Smooth muscle cell (in vitro differentiated cells): ENCODE results near the gene PGLYRP2. TPM values are rescaled to one million over a fixed set of nuclear protein-coding genes. Genes with fewer than 3 reads are reported as not detected.

Source experiments
- DNase-seq: peaks from one replicate; lab custom pipeline; 2025; ENCODE audit not compliant: unreplicated experiment; lab: John Stamatoyannopoulos, UW
- H2AFZ ChIP-seq: fragments of 200-600 bp; sonication (generic); 2 replicates; pipeline ENCODE4 v1.6.0; 2016; ENCODE audit warnings: antibody characterized with exemption, low read depth, mild to moderate bottlenecking
- H3F3A ChIP-seq: fragments of 200-600 bp; sonication (generic); 2 replicates; pipeline ENCODE4 v1.6.0; 2017; ENCODE audit warnings: antibody characterized with exemption, low read depth
- H3K27ac ChIP-seq: fragments of 200-600 bp; sonication (generic); 2 replicates; pipeline ENCODE4 v1.5.1; 2016; ENCODE audit warnings: low read depth, mild to moderate bottlenecking
- H3K27me3 ChIP-seq: fragments of 200-600 bp; sonication (generic); 2 replicates; pipeline ENCODE4 v1.6.1; 2016; ENCODE audit warnings: low read depth, mild to moderate bottlenecking
- H3K36me3 ChIP-seq: fragments of 200-600 bp; sonication (generic); 2 replicates; pipeline ENCODE4 v1.5.1; 2016; ENCODE audit warnings: low read depth
- H3K4me1 ChIP-seq: fragments of 200-600 bp; sonication (generic); 2 replicates; pipeline ENCODE4 v1.5.1; 2016; ENCODE audit warnings: low read depth
- H3K4me2 ChIP-seq: fragments of 200-600 bp; sonication (generic); 2 replicates; pipeline ENCODE4 v1.6.0; 2016; ENCODE audit warnings: mild to moderate bottlenecking
- H3K4me3 ChIP-seq: fragments of 200-600 bp; sonication (generic); 2 replicates; pipeline ENCODE4 v1.5.1; 2016; ENCODE audit warnings: mild to moderate bottlenecking
- H3K79me2 ChIP-seq: fragments of 200-600 bp; sonication (generic); 2 replicates; pipeline ENCODE4 v1.6.0; 2016; ENCODE audit warnings: low read depth, mild to moderate bottlenecking
- H3K9ac ChIP-seq: fragments of 200-600 bp; sonication (generic); 2 replicates; pipeline ENCODE4 v1.6.0; 2016; ENCODE audit warnings: low read depth
- H3K9me3 ChIP-seq: fragments of 200-600 bp; sonication (generic); replicated peaks from 2 replicates; pipeline ENCODE4 v1.5.1; 2016; ENCODE audit warnings: low read depth
- H4K20me1 ChIP-seq: fragments of 200-600 bp; sonication (generic); 2 replicates; pipeline ENCODE4 v1.6.0; 2016; ENCODE audit warnings: low read depth
- CTCF ChIP-seq: fragments of 200-600 bp; sonication (generic); IDR thresholded peaks from 2 replicates; pipeline ENCODE4 v1.5.1; 2017; ENCODE audit warnings: borderline replicate concordance, mild to moderate bottlenecking, antibody characterized with exemption; ENCODE audit not compliant: insufficient read depth, poor library complexity, severe bottlenecking
- WGBS: methylation state at CpG from one replicate; pipeline ENCODE4 v1.1.7; 2016; ENCODE audit warnings: low lambda C conversion rate; 5-methylcytosine and 5-hydroxymethylcytosine counted together
- polyA plus RNA-seq: library from polyadenylated mRNA; unstranded; fragments of >200 nt; fragmentation: Nextera tagmentation; extraction: Ambion mirVana; gene quantifications from 2 replicates; pipeline ENCODE4 v1.2.1, GENCODE V29; 2016
- total RNA-seq: library from RNA; depleted of rRNA; stranded (reverse); fragments of >200 nt; gene quantifications from 2 replicates; pipeline ENCODE4 v1.2.3, GENCODE V29; 2014

The PGLYRP2 gene
- total and polyA plus RNA-seq, 2 experiments from 2014 or later, result not detected

GRCh38 chr19:15448044-15448777 lies 31.1 kb downstream of the PGLYRP2 start:
- Histone ChIP-seq H3K27ac (no peak overlapping the region), H3K4me2 (no peak overlapping the region), H3K9me3 (no peaks in the 10 kb centered on the region), H3K27me3 (peaks cover 4% of the 10 kb centered on the region), H3F3A (peaks cover 15% of the 10 kb centered on the region), H3K9ac (no peak overlapping the region), H3K79me2 (no peaks in the 10 kb centered on the region), H3K4me1 (no peaks in the 10 kb centered on the region), H2AFZ (no peak overlapping the region), H4K20me1 (no peaks in the 10 kb centered on the region), H3K36me3 (no peaks in the 10 kb centered on the region), H3K4me3 (peak overlapping the region; percentile 65)
- no peak for TF ChIP-seq CTCF
- no peak for DNase-seq
- WGBS, result 73% methylated on average over 17 of the region's 17 CpGs

GRCh38 chr19:15447057-15447456 lies 32.2 kb downstream of the PGLYRP2 start:
- H3K36me3 ChIP-seq, result no peaks in the 10 kb centered on the region
- WGBS, result 89% methylated on average over 4 of the region's 4 CpGs

GRCh38 chr19:15445807-15446376 lies 33.4 kb downstream of the PGLYRP2 start:
- Histone ChIP-seq H3K79me2 (no peaks in the 10 kb centered on the region), H3K27me3 (no peaks in the 10 kb centered on the region), H3K36me3 (no peaks in the 10 kb centered on the region), H3K9me3 (no peaks in the 10 kb centered on the region), H4K20me1 (no peaks in the 10 kb centered on the region), H3F3A (peaks cover 5% of the 10 kb centered on the region), H3K4me3 (no peak overlapping the region), H3K4me1 (no peaks in the 10 kb centered on the region), H3K9ac (no peak overlapping the region), H2AFZ (no peak overlapping the region), H3K27ac (no peak overlapping the region), H3K4me2 (no peak overlapping the region)
- WGBS, result 82% methylated on average over 7 of the region's 7 CpGs
- no peak for TF ChIP-seq CTCF
- DNase-seq, result no peak

More at GRCh38 chr19:15447057-15447456, 32.2 kb downstream of the PGLYRP2 start:
- H3K9me3 ChIP-seq, result no peaks in the 10 kb centered on the region
- H3K4me2 ChIP-seq, result no peak overlapping the region
- H3K9ac ChIP-seq, result no peak overlapping the region
- no peaks in the 10 kb centered on the region for H3K27me3 ChIP-seq
- no peaks in the 10 kb centered on the region for H3K4me1 ChIP-seq
- no peak overlapping the region for H2AFZ ChIP-seq
- H3K4me3 ChIP-seq, result no peak overlapping the region
- TF ChIP-seq CTCF, result no peak
- no peaks in the 10 kb centered on the region for H4K20me1 ChIP-seq
- DNase-seq, result no peak
- H3K79me2 ChIP-seq, result no peaks in the 10 kb centered on the region
- no peak overlapping the region for H3K27ac ChIP-seq
- H3F3A ChIP-seq, result peaks cover 15% of the 10 kb centered on the region
